Glutamatergic neuron (in vitro differentiated cells): Measurements from ENCODE around the gene MPZL3. TPM values are rescaled to one million over a fixed set of nuclear protein-coding genes. Genes with fewer than 3 reads are reported as not detected.

ENCODE experiments used
- DNase-seq: peaks from one replicate; pipeline ENCODE4 v3.0.0; 2022
- H3K27ac Mint-ChIP-seq: one replicate; pipeline ENCODE4 v1.8.0; 2020; ENCODE audit warnings: mild to moderate bottlenecking, mixed read lengths, inconsistent platforms; ENCODE audit not compliant: unreplicated experiment
- H3K27me3 Mint-ChIP-seq: one replicate; pipeline ENCODE4 v1.8.0; 2020; ENCODE audit warnings: mild to moderate bottlenecking, moderate library complexity, mixed read lengths, inconsistent platforms; ENCODE audit not compliant: unreplicated experiment
- H3K36me3 Mint-ChIP-seq: one replicate; pipeline ENCODE4 v1.8.0; 2020; ENCODE audit warnings: mild to moderate bottlenecking, mixed read lengths, inconsistent platforms; ENCODE audit not compliant: unreplicated experiment
- H3K4me1 Mint-ChIP-seq: one replicate; pipeline ENCODE4 v1.8.0; 2020; ENCODE audit warnings: mild to moderate bottlenecking, low read depth, mixed read lengths, inconsistent platforms; ENCODE audit not compliant: unreplicated experiment
- H3K4me3 Mint-ChIP-seq: one replicate; pipeline ENCODE4 v1.8.0; 2020; ENCODE audit warnings: mild to moderate bottlenecking, mixed read lengths, inconsistent platforms; ENCODE audit not compliant: unreplicated experiment
- H3K9me3 Mint-ChIP-seq: one replicate; pipeline ENCODE4 v1.8.0; 2020; ENCODE audit warnings: mild to moderate bottlenecking, moderate library complexity, mixed read lengths, inconsistent platforms; ENCODE audit not compliant: unreplicated experiment
- total RNA-seq: library from RNA; stranded (reverse); fragmentation: NEBNext Ultra II Directional; extraction: Animal tissue kit (Norgen Biotek cat#: 25700); gene quantifications from one replicate; pipeline ENCODE4 v1.2.1, GENCODE V29; 2021; ENCODE audit not compliant: unreplicated experiment
- TF ChIP-seq, protein P1 (sequence below): fragments of 200-600 bp; sonication (generic); IDR thresholded peaks from one replicate; pipeline ENCODE4 v1.5.0; 2021; ENCODE audit not compliant: partially characterized antibody, unreplicated experiment

MPZL3 gene
- total RNA-seq, 1 donor from 2014 or later: 0.54 TPM

DNA sequence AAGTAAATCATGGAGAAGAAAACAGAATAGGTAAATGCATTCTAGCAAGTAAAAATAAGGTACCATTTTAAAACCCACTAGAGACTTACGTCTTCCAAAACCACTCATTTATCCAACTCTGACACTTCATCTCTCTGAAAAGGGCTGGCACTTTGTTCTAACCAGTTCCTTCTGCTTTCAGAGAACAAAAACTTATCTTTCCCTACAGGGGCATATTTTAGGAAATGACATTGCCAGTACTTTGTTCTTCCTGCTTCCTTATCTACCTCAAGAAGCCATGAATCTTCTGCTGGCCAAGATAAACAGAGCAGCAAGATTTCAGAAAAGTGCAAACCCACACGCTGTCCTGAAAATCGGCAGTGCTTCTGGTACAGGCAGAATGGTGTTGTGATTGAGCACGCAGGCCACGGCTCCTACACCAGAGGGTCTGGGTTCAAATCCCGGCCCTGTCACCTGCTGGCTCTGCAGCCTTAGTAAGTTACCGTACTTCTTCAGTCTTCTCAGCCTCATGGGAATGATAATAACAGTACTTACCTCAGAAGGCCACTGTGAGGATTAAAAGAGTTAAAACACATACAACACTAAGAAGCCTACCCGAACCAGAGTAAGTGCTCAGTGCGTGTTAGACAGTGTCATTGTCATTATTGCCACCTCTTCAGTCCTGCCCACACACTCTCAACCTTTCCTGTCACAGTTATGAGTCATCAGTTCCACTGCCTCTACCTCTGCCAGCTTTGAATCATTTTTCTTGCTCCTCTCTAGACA is 11.0 kb downstream of the MPZL3 start:
- Mint-ChIP-seq H3K36me3 (no peaks in the 10 kb centered on the region), H3K4me1 (peaks cover 3% of the 10 kb centered on the region), H3K27me3 (no peaks in the 10 kb centered on the region), H3K4me3 (no peak overlapping the region), H3K27ac (no peak overlapping the region), H3K9me3 (no peaks in the 10 kb centered on the region)
- DNase-seq: no peak
- TF ChIP-seq, protein P1, sequence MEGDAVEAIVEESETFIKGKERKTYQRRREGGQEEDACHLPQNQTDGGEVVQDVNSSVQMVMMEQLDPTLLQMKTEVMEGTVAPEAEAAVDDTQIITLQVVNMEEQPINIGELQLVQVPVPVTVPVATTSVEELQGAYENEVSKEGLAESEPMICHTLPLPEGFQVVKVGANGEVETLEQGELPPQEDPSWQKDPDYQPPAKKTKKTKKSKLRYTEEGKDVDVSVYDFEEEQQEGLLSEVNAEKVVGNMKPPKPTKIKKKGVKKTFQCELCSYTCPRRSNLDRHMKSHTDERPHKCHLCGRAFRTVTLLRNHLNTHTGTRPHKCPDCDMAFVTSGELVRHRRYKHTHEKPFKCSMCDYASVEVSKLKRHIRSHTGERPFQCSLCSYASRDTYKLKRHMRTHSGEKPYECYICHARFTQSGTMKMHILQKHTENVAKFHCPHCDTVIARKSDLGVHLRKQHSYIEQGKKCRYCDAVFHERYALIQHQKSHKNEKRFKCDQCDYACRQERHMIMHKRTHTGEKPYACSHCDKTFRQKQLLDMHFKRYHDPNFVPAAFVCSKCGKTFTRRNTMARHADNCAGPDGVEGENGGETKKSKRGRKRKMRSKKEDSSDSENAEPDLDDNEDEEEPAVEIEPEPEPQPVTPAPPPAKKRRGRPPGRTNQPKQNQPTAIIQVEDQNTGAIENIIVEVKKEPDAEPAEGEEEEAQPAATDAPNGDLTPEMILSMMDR: no peak

DNA sequence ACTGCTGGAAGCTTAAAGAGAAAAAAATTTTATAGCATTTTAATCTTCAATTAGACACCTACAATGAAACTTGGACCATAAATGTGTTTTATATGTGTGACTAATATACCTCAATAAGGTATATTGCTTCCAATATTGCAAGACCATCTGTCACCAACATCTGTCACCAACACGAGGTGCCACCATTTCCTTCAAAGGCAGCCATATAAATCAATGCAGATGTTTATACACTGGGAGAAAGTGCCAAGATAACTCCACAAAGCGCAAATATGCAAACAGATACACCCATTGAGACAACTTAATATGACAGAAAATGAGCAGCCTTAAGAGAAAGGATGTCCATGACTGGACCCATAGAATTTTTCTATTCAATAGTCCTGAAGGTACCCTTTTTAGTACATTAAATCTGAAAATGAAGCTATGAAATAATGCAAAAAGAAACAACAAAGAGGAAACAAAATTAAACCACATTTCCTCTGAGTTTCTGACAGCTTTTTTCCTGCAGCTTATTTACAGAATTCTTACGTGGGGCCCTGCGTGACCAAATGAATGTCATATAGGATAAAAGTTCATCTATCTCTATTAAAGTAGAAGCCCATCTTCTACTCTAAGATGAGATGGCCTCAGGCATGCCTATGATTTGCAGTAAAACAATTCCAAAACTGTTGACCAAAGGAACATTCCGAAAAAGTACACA is 12.5 kb downstream of the MPZL3 start:
- peaks cover 3% of the 10 kb centered on the region for H3K4me1 Mint-ChIP-seq
- H3K27ac Mint-ChIP-seq: no peak overlapping the region
- H3K4me3 Mint-ChIP-seq: no peak overlapping the region
- DNase-seq: no peak
- H3K27me3 Mint-ChIP-seq: no peaks in the 10 kb centered on the region
- TF ChIP-seq, protein P1: no peak
- no peaks in the 10 kb centered on the region for H3K9me3 Mint-ChIP-seq
- no peaks in the 10 kb centered on the region for H3K36me3 Mint-ChIP-seq

DNA sequence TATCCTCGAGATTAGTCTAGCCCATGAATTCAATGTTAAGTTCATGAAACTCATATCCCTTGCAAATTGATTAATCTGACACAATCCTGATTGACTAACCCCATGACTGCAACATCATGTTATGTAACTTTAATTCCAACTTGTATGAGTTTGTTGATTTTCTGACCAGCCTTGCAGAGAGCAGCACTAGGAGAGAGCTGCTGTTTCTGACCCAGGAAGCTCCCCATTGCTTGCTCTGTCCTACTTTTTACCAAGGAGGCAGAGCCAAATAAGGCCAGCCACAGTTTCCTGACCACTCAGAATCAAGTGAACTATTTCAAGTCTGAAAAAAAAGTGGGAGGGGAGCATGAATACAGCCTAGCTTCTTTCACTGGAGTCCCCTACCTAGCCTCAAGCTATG is 13.2 kb downstream of the MPZL3 start:
- H3K4me3 Mint-ChIP-seq: no peak overlapping the region
- TF ChIP-seq, protein P1: no peak
- H3K27ac Mint-ChIP-seq: no peak overlapping the region
- H3K9me3 Mint-ChIP-seq: no peaks in the 10 kb centered on the region
- H3K27me3 Mint-ChIP-seq: no peaks in the 10 kb centered on the region
- DNase-seq: no peak
- no peaks in the 10 kb centered on the region for H3K36me3 Mint-ChIP-seq
- peaks cover 3% of the 10 kb centered on the region for H3K4me1 Mint-ChIP-seq

DNA sequence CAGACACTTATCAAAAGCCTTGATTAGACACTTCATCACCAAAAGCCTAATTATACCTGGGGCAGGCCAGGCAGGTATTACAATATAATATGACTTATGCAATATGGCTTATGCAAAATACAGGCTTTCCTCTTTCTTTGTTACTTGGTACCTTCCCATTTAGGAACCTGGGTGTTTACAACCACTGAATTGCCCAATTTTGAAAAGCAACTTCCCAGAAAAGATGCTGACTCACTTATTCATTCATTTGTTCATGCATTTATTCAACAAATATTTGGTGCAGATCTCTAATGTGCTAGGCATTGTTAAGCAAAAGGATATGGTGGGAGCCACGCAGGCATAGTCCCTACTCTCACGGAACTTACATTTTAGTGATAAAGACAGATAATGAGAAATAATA is 13.7 kb downstream of the MPZL3 start:
- Mint-ChIP-seq H3K27ac (no peak overlapping the region), H3K27me3 (no peaks in the 10 kb centered on the region), H3K36me3 (no peaks in the 10 kb centered on the region), H3K4me1 (peaks cover 3% of the 10 kb centered on the region), H3K9me3 (no peaks in the 10 kb centered on the region), H3K4me3 (no peak overlapping the region)
- no peak for DNase-seq
- TF ChIP-seq, protein P1: no peak

DNA sequence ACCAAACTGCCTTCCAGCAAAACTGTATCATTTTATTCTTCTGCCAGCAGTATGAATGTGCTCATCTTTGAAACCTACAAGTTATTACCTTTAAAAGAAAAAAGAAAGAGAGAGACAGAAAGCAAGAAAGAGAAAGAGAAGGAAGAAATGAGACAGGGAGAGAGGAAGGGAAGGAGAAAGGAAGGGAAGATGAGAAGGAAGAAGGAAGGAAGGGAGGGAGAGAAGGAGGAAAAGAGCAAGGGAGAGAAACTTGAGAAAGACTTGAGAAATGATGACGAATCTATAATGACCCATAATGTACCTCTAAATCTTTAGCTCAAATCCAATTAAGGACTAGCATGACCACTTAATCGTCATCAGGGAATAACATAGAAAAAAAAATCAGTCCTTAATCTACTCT is 16.0 kb downstream of the MPZL3 start:
- no peaks in the 10 kb centered on the region for H3K27me3 Mint-ChIP-seq
- no peak overlapping the region for H3K4me3 Mint-ChIP-seq
- DNase-seq: no peak
- no peaks in the 10 kb centered on the region for H3K9me3 Mint-ChIP-seq
- no peak overlapping the region for H3K27ac Mint-ChIP-seq
- peaks cover 3% of the 10 kb centered on the region for H3K4me1 Mint-ChIP-seq
- H3K36me3 Mint-ChIP-seq: no peaks in the 10 kb centered on the region
- TF ChIP-seq, protein P1: no peak
